K562 (cell line): Measurements from ENCODE around the gene SEC23B. TPM values are rescaled to one million over a fixed set of nuclear protein-coding genes. Genes with fewer than 3 reads are reported as not detected.

Experiments
- ATF6 ChIP-seq: sonication (generic); formaldehyde crosslinking; IDR thresholded peaks from 2 replicates; pipeline ENCODE4 v1.4.0; 2020; ENCODE audit warnings: mild to moderate bottlenecking, missing genetic modification reagents
- GTF2F1 ChIP-seq: IDR thresholded peaks from 2 replicates; pipeline ENCODE4 v1.6.1; 2011; ENCODE audit warnings: low read depth, low read length, improper control_type of control experiment
- HDGF ChIP-seq: fragments of 450-650 bp; IDR thresholded peaks from 2 replicates; pipeline ENCODE4 v1.6.1; 2016
- HLTF ChIP-seq: fragments of 450-650 bp; IDR thresholded peaks from 2 replicates; pipeline ENCODE4 v1.6.1; 2016
- MTA1 ChIP-seq: fragments of 450-650 bp; IDR thresholded peaks from 2 replicates; pipeline ENCODE4 v1.6.1; 2017; ENCODE audit warnings: borderline replicate concordance
- POLR2H ChIP-seq: IDR thresholded peaks from 2 replicates; pipeline ENCODE4 v1.6.1; 2016; ENCODE audit warnings: missing genetic modification characterization, low read depth, mild to moderate bottlenecking, control low read depth, missing compliant biosample characterization, moderate library complexity
- PURB ChIP-seq: sonication (generic); formaldehyde crosslinking; IDR thresholded peaks from 2 replicates; pipeline ENCODE4 v1.9.0; 2021; ENCODE audit warnings: low read depth, mild to moderate bottlenecking, missing genetic modification reagents
- REST ChIP-seq, 2 experiments: fragments of 450-650 bp; formaldehyde crosslinking in 1 of 2; IDR thresholded peaks; 2 replicates each; pipeline versions ENCODE4 v1.4.0 to v1.6.1; 2014 to 2020; ENCODE audit warnings: mild to moderate bottlenecking in 2 of 2, borderline replicate concordance in 1 of 2, low read depth in 1 of 2
- ZBTB2 ChIP-seq: fragments of 450-650 bp; IDR thresholded peaks from 2 replicates; pipeline ENCODE4 v1.6.1; 2016; ENCODE audit warnings: antibody characterized with exemption
- ZNF224 ChIP-seq: sonication (generic); formaldehyde crosslinking; IDR thresholded peaks from 2 replicates; pipeline ENCODE4 v1.8.0; 2022; ENCODE audit warnings: mild to moderate bottlenecking, missing genetic modification reagents
- polyA plus RNA-seq, 8 experiments: library from polyadenylated mRNA; depleted of rRNA in 4 of 8; stranded (reverse) in 5 of 8; unstranded in 3 of 8; fragments of >200 nt; fragmentation: Nextera tagmentation in 2 of 8; fragmentation: Illumina TruSeq in 1 of 8; extraction: Ambion mirVana in 2 of 8; extraction: Trizol in 1 of 8; gene quantifications; 2 replicates each; pipeline versions ENCODE4 v1.2.1 to v1.2.3, GENCODE V29; 2011 to 2014; ENCODE audit warnings: inconsistent platforms in 1 of 8, missing spikeins in 1 of 8
- total RNA-seq, 7 experiments: library from RNA; depleted of rRNA in 6 of 7; stranded (reverse); fragments of >200 nt in 6 of 7; fragmentation: Illumina TruSeq in 2 of 7; extraction: Trizol in 2 of 7; gene quantifications; 2 replicates each; pipeline versions ENCODE4 v1.2.1 to v1.2.3, GENCODE V29; 2011 to 2021; ENCODE audit warnings: low replicate concordance in 1 of 7
- TF ChIP-seq, protein P1 (sequence below): fragments of 450-650 bp; IDR thresholded peaks from 2 replicates; pipeline ENCODE4 v1.7.0; 2016; ENCODE audit warnings: borderline replicate concordance
- TF ChIP-seq, protein P2 (sequence below): fragments of 450-650 bp; IDR thresholded peaks from 2 replicates; pipeline ENCODE4 v1.7.1; 2018; ENCODE audit warnings: mild to moderate bottlenecking, low read depth; ENCODE audit not compliant: partially characterized antibody

SEC23B gene
- total and polyA plus RNA-seq, 9 of the 15 experiments (the other 6 are each of a cell fraction or from before 2014, with no cell fraction given): 31.7 to 70.2 (median 38.5) TPM

GRCh38 chr20:18585134-18585533 lies 77.4 kb downstream of the SEC23B start (continued):
- TF ChIP-seq REST (IDR thresholded peaks at IDR 0.05; ENCODE audit: borderline replicate concordance) (no peak), REST (CRISPR knock-in tag; IDR thresholded peaks at IDR 0.05; ENCODE audit: low read depth) (no peak), ZNF224 (CRISPR knock-in tag) (no peak), MTA1 (no peak), PURB (CRISPR knock-in tag) (no peak), POLR2H (tag) (peak; percentile 67), ZBTB2 (no peak), ATF6 (no peak), HDGF (no peak), GTF2F1 (no peak), HLTF (no peak)
- TF ChIP-seq, protein P1, sequence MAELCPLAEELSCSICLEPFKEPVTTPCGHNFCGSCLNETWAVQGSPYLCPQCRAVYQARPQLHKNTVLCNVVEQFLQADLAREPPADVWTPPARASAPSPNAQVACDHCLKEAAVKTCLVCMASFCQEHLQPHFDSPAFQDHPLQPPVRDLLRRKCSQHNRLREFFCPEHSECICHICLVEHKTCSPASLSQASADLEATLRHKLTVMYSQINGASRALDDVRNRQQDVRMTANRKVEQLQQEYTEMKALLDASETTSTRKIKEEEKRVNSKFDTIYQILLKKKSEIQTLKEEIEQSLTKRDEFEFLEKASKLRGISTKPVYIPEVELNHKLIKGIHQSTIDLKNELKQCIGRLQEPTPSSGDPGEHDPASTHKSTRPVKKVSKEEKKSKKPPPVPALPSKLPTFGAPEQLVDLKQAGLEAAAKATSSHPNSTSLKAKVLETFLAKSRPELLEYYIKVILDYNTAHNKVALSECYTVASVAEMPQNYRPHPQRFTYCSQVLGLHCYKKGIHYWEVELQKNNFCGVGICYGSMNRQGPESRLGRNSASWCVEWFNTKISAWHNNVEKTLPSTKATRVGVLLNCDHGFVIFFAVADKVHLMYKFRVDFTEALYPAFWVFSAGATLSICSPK: no peak
- TF ChIP-seq, protein P2, sequence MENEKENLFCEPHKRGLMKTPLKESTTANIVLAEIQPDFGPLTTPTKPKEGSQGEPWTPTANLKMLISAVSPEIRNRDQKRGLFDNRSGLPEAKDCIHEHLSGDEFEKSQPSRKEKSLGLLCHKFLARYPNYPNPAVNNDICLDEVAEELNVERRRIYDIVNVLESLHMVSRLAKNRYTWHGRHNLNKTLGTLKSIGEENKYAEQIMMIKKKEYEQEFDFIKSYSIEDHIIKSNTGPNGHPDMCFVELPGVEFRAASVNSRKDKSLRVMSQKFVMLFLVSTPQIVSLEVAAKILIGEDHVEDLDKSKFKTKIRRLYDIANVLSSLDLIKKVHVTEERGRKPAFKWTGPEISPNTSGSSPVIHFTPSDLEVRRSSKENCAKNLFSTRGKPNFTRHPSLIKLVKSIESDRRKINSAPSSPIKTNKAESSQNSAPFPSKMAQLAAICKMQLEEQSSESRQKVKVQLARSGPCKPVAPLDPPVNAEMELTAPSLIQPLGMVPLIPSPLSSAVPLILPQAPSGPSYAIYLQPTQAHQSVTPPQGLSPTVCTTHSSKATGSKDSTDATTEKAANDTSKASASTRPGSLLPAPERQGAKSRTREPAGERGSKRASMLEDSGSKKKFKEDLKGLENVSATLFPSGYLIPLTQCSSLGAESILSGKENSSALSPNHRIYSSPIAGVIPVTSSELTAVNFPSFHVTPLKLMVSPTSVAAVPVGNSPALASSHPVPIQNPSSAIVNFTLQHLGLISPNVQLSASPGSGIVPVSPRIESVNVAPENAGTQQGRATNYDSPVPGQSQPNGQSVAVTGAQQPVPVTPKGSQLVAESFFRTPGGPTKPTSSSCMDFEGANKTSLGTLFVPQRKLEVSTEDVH: no peak
